Measurements from ENCODE around the gene CNTNAP2.
"Not testable (repeated sequence)": the region's sequence is repeated elsewhere in the genome, so short reads cannot be mapped to it uniquely, and the experiment has no call there.

Gene CNTNAP2

DNA sequence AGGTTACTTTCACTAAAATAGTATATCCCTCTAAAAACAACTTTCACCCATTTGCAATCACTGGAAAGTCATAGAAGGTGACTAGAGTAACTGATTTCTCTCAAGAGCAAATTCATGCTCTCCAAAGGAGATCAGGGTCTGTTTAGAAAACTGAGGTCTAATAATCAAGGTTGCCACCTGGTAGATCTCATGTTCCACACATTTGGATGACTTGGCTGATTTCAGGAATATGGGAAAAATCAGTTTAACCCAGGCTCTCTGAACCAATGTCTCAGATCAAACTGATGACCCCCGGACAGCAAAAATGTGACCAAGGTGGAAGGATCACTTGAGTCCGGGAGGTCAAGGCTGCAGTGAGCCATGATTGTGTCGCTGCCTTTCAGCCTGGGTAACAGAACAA lies 1911.6 kb downstream of the CNTNAP2 start:
- DNase-seq (ENCODE audit: low spot score) = no peak

DNA sequence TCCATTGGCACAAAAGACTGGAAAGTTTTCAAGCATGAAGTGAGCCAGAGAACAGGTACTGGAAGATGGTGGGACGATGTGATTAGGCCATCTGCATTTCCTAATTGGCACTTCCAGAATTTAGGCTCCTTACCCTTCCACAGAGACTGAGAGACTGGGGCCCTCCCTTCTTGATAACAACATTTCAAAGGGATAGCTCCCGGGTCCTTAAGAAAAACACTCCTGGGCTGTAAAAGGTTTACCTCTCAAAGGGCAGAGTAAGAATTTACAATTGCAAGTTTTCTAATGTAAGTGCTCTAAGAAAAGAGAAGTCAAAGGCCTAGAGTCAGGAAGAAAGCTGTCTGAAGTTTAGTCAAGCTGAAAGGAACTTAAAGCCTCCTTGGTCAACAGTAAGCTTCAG lies 1914.4 kb downstream of the CNTNAP2 start:
- no peak for DNase-seq (ENCODE audit: low spot score)

DNA sequence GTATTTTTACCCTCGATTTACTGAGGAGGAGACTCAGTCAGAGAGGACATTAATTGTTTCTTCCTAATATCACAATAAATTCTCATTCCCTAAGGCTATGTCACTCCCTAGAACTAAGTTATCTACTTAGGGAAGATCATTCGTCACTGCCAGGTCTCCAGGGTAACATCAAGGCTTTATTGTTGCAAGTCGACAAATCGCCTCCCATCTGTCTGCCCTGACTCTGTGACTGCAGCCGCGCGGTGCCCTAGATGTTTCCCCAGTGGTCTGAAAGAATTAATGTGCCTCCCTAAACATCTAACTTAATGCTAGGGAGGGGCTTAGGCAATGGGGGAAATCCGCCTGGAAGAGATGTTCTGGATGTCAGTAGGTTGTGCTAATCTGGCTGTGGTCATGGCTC lies 1915.2 kb downstream of the CNTNAP2 start:
- no peak for DNase-seq (ENCODE audit: low spot score)

DNA sequence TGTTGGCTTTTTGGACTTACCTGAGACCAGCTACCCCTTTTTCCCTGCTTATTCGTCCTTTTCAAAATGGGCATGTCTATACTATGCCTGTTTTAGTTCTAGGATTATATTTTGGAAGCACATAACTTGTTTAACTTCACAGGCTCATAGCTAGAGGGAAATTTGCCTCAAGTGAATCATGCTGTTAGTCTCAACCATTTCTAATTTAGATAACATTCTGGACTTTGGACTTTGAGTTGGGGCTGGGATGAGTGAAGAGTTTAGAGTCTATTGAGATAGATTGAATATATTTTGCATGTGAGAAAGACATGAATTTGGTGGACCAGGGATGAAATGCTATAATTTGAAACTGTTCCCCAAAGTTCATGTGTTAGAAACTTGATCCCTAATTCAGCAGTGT lies 1919.3 kb downstream of the CNTNAP2 start:
- DNase-seq (ENCODE audit: low spot score) = no peak

DNA sequence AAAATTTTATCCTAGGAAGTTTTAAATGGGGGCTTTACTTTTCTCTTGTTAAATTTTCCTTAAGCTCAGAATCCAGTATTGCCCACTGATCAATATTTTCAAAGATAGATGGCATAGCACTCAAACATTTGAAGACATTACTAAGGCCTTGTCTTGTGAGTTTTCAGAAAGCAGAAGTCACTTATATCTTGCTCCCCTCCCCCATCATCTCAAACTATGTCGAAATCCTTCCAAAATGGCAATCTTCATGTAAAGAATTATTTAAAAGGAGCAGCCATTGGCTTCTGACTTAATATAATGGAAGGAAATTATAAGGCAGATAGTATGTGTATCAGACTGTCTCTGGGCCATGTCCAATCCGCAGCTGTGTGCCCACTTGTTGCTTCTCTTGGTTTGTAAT lies 1920.4 kb downstream of the CNTNAP2 start:
- no peak for DNase-seq (ENCODE audit: low spot score)

DNA sequence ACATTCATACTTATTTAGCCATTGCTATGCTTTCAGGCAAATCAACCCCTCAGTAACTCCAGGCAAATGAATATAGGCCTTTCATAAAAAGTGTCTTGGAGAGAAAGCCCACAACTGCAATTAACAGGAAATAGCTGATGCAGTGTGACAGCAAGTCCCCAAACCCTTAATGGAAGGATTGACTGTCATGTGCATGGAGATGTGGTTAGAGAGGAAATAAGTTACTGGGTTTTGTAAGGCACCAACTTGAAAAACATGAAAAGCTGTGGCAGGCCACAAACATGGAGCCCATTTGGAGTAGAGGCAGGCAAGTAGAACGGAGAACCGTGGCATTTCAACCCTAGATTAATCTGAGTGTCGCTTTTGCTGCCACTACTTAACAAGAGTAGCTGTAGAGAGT lies 1924.6 kb downstream of the CNTNAP2 start:
- no peak for DNase-seq (ENCODE audit: low spot score)

DNA sequence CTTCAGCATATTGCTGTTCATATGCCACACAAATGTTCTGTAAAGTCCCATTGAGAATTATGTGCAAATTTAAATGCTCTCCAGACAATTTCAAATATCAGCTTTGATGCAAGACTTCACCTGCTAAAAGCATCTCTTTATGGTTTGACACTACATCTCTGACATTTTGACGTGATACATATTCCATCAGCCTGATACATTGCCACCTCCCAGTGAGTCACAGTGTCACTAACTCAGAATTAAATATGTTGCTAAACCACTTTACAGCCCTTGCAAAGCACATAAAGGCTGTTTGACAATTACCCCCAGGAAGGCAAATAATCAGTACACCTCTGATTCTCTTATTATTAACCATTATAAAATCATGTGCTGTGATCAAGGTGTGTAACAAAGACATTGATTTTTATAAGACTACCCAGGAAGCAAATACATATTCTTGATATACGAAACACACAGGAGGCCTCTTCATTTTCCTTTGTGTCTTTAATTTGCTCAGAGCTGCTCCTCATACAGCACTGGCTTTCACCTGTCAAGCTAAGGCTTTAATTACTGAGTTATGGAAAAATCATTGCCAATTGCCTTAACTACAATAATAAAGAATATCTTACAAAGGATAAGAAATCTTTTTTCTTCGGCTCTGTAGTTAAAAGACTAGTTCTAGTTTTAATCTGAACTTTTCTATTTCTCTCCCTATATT lies 1926.5 kb downstream of the CNTNAP2 start:
- no peak for DNase-seq (ENCODE audit: low spot score)

DNA sequence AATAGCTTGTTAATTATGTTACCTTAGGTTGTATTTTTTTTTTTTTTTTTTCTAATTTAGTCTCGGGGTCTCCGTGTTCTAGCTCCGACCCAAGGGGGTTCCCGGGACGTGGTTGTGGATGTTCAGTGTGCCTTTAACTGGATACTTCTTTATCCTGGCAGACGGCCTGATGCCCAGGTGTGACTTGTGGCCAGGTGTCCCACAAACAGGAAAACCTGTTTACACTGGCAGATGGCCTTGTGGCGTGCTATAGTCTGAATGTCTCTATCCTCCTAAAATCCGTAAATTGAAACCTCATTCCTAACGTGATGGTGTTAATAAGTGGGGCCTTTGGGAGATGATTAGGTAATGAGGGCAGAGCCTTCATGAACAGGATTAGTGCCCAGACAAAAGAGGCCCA lies 1927.6 kb downstream of the CNTNAP2 start:
- no peak for DNase-seq (ENCODE audit: low spot score)

DNA sequence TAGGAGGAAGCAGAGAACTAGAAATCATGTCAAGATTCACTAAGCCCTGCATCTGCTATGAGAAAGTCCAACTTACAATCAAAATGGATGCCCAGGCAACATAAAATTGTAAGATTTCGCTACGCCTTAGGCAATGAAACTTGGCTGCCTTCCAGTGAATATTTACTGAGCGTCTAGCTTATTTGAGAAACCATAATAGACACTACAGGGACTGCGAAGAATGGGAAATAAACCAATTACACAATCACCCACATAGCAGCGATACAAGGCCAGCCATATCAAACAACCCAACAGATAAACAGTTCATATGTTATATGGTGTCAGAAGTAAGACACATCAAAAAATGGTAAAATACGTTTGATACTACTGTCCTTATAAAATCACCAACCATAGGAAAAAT lies 1928.9 kb downstream of the CNTNAP2 start:
- no peak for DNase-seq (ENCODE audit: low spot score)

DNA sequence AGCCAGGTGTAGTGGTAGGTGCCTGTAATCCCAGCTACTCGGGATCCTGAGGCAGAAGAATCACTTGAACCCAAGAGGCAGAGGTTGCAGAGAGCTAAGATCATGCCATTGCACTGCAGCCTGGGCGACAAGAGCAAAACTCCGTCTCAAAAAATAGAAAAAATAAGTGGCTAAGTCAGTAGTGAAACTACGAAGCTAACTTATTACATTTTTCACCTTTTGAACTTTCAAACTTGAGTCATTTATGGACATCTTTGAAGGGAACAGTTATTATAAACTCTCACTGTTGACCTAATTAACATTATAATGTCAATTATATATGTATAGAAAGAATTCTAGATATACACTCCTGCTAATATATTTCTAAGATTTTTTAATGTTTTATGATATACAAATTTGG lies 1932.5 kb downstream of the CNTNAP2 start:
- no peak for DNase-seq (ENCODE audit: low spot score)

DNA sequence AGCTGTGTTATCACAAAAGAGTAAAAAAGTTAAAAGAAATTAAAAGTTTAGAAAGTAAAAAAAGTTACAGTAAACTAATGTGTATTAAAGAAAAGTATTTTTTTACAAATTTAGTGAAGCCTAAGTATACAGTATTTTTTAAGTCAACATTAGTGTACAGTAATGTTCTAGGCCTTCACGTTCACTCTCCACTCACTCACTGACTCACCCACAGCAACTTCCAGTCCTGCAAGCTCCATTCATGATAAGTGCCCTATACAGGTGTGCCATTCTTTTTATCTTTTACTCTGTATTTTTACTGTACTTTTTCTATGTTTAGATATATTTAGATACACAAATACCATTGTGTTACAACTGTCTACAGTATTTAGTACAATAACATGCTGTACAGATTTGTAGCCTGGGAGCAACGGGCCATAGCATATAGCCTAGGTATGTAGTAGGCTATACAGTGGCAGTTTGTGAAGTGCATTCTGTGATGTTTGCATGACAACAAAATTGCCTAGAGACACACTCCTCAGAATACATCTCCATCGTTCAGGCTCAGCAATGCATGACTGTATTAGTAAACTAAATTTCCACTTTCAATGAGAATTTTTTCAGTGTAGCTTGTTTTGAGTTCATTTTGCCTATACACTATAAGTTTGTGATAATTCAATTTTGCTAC lies 1934.0 kb downstream of the CNTNAP2 start:
- no peak for DNase-seq (ENCODE audit: low spot score)

DNA sequence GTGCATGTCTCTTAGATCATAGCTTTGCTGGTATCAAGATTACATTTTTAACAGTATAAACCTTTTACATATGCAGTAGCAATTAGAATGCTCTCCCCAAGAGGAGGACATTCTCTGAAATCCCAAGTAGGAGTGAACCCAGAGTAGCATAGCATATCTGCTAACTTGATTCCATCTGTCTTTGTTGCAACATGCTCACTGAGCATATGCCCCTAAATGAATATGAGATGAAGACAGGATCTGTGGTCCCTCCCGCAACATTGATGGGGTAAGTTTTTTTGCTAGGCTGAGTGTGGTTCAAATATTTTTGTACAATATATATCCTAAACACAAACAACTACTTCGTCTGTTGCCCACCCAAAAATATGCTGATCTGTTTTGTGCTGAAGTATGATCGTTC lies 1939.8 kb downstream of the CNTNAP2 start:
- DNase-seq (ENCODE audit: low spot score) = no peak

DNA sequence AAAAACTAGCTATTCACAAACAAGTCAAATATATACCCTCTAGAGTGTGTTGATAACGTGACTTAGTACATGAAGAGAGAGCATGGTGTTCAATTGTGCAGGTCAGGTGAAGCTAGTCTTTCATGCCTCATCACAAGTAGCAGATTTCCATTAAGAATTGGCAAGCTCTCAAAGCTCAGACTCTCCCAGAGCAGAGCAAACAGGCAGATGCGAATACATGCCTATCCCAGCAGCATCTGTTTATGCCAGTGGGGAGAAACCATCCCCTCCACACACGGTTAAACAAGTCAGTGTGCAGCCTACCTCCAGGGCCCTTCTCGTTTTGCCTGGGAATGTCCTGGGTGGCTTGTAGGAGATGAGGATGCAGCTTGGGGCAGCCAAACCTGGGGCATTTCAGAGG lies 1941.5 kb downstream of the CNTNAP2 start:
- DNase-seq (ENCODE audit: low spot score) = no peak

DNA sequence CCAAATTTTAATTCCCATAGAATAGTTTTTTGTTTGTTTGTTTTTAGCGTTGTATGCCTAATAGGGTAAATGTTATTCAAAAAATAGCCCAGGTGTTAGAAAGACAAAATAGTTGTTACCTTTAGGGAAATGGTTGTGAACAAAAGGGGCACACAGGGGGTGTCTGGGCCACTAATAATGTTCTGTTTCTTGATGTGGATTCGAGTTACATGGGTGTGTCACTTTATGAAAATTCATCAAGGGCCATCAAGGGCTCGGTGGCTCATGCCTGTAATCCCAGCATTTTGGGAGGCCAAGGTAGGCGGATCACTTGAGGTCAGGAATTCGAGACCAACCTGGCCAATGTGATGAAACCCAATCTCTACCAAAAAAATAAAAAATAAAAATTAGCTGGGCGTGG lies 1942.2 kb downstream of the CNTNAP2 start:
- DNase-seq (ENCODE audit: low spot score) = no peak

DNA sequence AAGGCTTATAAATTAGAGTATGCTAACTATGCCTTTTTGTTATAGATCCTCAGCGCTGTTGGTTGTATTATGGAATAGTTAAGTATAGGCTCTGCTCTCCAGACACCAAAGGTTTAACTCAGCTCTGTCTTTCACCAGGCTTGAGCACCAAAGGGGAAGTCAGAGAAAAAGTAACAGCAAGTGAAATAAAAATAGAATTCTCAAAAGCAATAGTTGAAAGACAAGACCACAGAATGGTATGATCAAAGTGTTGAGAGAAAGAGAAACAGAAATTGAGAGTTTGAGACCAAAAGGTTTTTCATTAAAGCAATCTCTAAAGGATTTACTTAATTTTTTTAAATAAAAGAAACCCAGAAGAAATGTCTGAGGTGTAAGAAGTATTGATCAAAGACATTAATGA lies 1944.1 kb downstream of the CNTNAP2 start:
- no peak for DNase-seq (ENCODE audit: low spot score)

DNA sequence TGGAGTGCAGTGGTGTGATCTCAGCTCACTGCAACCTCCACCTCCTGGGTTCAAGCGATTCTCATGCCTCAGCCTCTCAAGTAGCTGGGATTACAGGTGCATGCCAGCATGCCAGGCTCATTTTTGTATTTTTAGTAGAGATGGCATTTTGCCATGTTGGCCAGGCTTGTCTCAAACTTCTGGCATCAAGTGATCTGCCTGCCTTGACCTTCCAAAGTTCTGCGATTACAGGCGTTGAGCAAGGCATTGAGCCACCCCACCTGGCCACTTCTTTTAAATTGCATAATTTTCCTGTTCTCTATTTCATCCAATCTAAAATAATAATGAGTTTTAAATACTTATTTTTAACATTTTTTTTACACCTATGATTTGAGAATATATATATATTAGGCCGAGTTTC lies 1961.5 kb downstream of the CNTNAP2 start:
- DNase-seq (ENCODE audit: low spot score) = not testable (repeated sequence)

DNA sequence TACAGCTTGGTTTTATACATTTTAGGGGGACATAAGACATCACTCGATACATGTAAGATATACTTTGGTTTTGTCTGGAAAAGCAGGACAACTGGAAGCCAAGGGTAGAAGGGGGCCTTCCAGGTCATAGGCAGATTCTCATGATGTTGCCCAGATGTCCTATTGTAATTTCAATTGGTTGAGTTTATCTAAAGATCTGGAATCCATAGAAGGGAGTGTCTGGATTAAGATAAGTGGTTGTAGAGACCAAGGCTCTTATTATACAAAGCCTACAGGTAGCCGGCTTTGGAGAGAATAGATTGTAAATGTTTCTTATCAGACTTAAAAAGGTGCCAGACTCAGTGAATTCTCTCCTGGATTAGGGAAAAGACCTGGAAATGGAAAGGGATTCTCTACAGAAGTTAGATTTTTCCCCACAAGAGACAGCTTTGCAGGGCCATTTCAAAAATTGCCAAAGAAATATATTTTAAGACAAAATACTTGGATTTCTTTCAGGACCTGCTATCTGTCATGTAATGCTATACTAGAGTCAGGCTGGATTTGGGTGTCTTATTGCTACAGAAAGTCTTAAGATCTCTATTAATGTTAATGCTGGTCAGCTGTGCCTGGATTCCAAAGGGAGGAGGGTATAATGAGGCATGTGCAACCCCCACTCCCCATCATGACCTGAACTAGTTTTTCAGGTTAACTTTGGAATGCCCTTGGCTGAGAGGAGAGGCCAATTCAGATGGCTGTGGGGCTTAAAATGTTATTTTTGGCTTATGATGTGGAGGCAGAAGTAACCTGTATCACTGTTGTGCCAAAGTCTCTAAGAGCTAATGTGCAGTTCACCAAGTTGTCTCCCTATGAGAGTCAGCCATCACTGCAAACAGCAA lies 1962.8 kb downstream of the CNTNAP2 start:
- no peak for DNase-seq (ENCODE audit: low spot score)

DNA sequence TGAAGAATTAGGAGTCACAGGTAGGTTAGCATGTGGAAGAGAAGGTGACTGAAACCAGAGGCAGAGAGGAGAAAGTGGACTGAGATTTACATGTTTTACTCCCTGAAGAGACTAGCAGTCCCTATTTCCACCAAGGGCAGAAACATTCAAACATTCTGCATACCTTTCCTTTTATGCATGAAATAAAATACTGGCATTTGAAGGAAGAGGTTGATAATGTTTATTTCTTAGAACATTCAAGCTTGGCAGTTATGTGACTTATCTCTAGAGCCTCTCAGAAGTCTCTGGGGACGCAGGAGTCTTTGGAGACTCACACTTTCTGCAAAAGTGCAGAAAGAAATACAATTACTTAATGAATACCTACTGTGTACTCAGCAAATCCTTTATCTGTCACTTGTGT lies 1966.8 kb downstream of the CNTNAP2 start:
- peak; percentile 24 for DNase-seq (ENCODE audit: low spot score)

DNA sequence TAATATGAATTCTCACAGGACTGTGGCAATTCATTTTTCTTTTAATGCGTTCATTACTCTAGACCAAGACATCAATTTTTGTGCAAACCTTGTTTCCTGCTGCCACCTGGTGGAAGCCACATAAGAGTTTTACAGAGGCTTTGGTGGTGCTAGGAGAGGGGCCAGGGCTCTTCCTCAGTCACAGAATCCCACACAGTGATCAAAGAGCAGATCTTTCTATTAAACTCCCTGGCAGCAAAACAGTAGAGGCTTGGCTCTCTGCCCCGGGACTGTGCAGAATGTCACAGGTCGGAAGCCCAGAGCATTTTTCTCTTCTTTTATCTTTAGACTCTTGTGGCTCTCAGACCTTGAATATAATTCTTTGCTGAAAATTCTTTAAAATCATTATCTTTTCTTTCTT lies 1967.5 kb downstream of the CNTNAP2 start:
- DNase-seq (ENCODE audit: low spot score) = peak; percentile 66

DNA sequence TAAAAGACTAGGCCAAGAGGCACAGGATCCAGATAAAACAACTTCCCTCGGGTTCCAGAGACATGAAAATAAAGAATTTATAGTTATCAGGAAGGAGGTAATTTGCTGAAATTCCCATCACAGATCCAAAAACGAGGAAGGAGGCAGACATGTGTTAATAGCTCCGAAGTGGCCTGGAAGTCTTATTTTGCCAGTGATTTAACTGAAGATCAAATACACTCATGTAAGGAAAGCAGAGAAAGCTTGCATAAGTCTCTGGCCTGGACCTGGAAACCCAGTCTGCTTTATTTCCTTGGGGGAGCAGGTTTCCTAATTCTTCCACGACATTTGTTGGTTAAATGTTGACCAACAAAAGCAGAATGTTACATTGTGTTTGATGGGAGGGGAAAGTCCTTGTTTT lies 1975.3 kb downstream of the CNTNAP2 start:
- DNase-seq (ENCODE audit: low spot score) = no peak

DNA sequence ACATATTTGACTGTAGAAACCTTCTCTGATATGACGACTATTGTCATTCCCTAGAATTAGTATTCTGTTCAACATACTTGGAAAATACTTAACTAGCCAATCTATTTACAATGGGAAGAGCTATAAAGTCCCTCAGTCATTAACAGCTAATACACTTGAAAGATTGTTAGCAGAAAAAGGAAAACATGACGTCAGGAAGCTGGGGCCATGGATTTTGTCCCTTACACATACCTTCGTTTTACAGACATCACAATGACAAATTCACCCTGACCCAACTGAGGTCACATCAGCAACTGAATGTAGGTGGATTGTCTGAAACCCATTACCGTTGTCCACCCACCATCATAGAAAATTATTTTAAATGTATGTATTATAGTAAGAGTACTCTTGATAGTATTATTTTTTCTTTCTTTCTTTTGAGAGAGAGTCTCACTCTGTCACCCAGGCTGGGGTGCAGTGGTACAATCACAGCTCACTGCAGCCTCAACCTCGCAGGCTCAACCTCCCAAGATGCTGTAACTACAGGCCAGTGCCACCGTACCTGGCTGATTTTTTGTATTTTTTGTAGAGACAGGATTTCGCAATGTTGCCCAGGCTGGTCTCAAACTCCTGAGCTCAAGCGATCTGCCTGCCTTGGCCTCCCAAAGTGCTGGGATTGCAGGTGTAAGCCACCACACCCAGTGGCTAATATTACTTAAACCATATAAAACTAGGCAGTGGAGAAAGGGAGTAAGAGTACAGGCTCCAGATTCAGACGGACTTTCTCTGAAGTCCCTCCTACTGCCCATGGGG lies 1977.0 kb downstream of the CNTNAP2 start:
- DNase-seq (ENCODE audit: low spot score) = no peak

DNA sequence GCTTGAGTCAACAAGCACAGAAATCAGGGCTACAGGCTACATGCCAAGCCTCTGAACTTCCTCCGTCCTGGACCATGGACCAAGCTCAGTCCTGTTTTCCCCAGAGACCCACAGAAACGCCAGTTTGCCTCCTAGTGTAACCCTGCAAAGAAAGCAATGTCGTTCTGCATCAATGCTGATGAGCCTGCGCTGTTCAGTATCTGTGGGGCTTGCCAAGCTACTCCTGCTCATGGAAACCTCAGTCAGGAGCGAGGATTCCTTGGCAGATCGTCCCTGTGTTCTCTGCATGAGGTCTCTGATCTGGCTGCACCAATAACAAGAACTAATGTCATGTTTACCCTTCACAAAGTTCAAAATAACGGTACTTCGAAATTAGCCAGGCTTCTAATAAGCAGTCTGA lies 1978.5 kb downstream of the CNTNAP2 start:
- no peak for DNase-seq (ENCODE audit: low spot score)

Data from GM03348 (cell line).